CD4-positive, CD25-positive, alpha-beta regulatory T cell (primary cell): Measurements from ENCODE around the gene INTU. TPM values are rescaled to one million over a fixed set of nuclear protein-coding genes. Genes with fewer than 3 reads are reported as not detected.

Source experiments
- ATAC-seq, 2 donors: fragments of 150-1000 bp; cut with Tn5 transposase; one replicate each; pipeline ENCODE4 v1.10.0; 2021; ENCODE audit warnings: low read depth in 2 of 2, moderate number of reproducible peaks in 2 of 2, moderate library complexity in 1 of 2
- DNase-seq, 3 donors: peaks; one replicate each; pipeline versions ENCODE4 v3.0.0 to v3.0.0-alpha.2; 2012 to 2022; ENCODE audit warnings: mixed read lengths in 1 of 3
- H3K27ac ChIP-seq: one replicate; pipeline ENCODE4 v1.7.0; 2013; ENCODE audit warnings: mild to moderate bottlenecking, low read length; ENCODE audit not compliant: insufficient read depth, poor library complexity, severe bottlenecking
- H3K27me3 ChIP-seq: one replicate; pipeline ENCODE4 v1.7.0; 2013; ENCODE audit warnings: low read length; ENCODE audit not compliant: control insufficient read depth, insufficient read depth
- H3K36me3 ChIP-seq: one replicate; pipeline ENCODE4 v1.7.0; 2013; ENCODE audit warnings: mild to moderate bottlenecking, low read length, moderate library complexity; ENCODE audit not compliant: control insufficient read depth, insufficient read depth
- H3K4me1 ChIP-seq: 2 replicates; pipeline ENCODE4 v1.7.0; 2013; ENCODE audit warnings: mild to moderate bottlenecking, low read length; ENCODE audit not compliant: insufficient read depth, control insufficient read depth, poor library complexity, severe bottlenecking
- H3K4me3 ChIP-seq: one replicate; pipeline ENCODE4 v1.7.0; 2013; ENCODE audit warnings: low read depth, mild to moderate bottlenecking, low read length, moderate library complexity
- H3K9me3 ChIP-seq, 2 experiments: 1 replicate in 1 of 2; 2 replicates in 1 of 2; pipeline ENCODE4 v1.7.0; 2013; ENCODE audit warnings: low read length in 2 of 2, mild to moderate bottlenecking in 1 of 2, moderate library complexity in 1 of 2; ENCODE audit not compliant: control insufficient read depth in 2 of 2
- H3K27ac Mint-ChIP-seq, 3 donors: one replicate each; pipeline ENCODE4 v1.8.0; 2020 to 2022; ENCODE audit warnings: mild to moderate bottlenecking in 3 of 3, mixed read lengths in 3 of 3, moderate library complexity in 2 of 3
- H3K27me3 Mint-ChIP-seq: one replicate; pipeline ENCODE4 v1.8.0; 2022; ENCODE audit warnings: mild to moderate bottlenecking, mixed read lengths
- H3K36me3 Mint-ChIP-seq: one replicate; pipeline ENCODE4 v1.8.0; 2020; ENCODE audit warnings: mixed read lengths
- H3K4me1 Mint-ChIP-seq, 4 donors: one replicate each; pipeline ENCODE4 v1.8.0; 2020 to 2022; ENCODE audit warnings: mixed read lengths in 4 of 4, mild to moderate bottlenecking in 1 of 4
- H3K4me3 Mint-ChIP-seq, 4 donors: one replicate each; pipeline ENCODE4 v1.8.0; 2020 to 2022; ENCODE audit warnings: mild to moderate bottlenecking in 4 of 4, mixed read lengths in 4 of 4, moderate library complexity in 3 of 4
- H3K9me3 Mint-ChIP-seq, 7 donors: one replicate each; pipeline ENCODE4 v1.8.0; 2020 to 2022; ENCODE audit warnings: mixed read lengths in 7 of 7, mild to moderate bottlenecking in 3 of 7, moderate library complexity in 2 of 7
- polyA plus RNA-seq, 4 donors: library from polyadenylated mRNA; unstranded; fragments of 300-500 nt; fragmentation: Illumina TruSeq; gene quantifications; one replicate each; pipeline ENCODE4 v1.2.3, GENCODE V29; 2021
- total RNA-seq: library from RNA; stranded (reverse); gene quantifications from one replicate; pipeline ENCODE4 v1.2.3, GENCODE V29; 2022

INTU gene
- total and polyA plus RNA-seq, 5 donors from 2014 or later: 0.67 TPM; not detected in 4

GRCh38 chr4:127672111-127672510 is 39.4 kb downstream of the INTU start:
- no peaks in the 10 kb centered on the region for H3K4me1 Mint-ChIP-seq
- H3K27me3 Mint-ChIP-seq: no peaks in the 10 kb centered on the region
- H3K9me3 Mint-ChIP-seq: no peaks in the 10 kb centered on the region
- H3K4me3 Mint-ChIP-seq: no peak overlapping the region
- Histone ChIP-seq H3K27me3 (no peaks in the 10 kb centered on the region), H3K4me1 (no peaks in the 10 kb centered on the region), H3K27ac (no peak overlapping the region), H3K9me3 (no peaks in the 10 kb centered on the region), H3K4me3 (no peak overlapping the region), H3K36me3 (no peaks in the 10 kb centered on the region)
- ATAC-seq: no peak
- DNase-seq: no peak
- H3K36me3 Mint-ChIP-seq: no peaks in the 10 kb centered on the region
- no peak overlapping the region for H3K27ac Mint-ChIP-seq

GRCh38 chr4:127685292-127685691 is 52.5 kb downstream of the INTU start:
- no peak for DNase-seq
- peaks cover 2% of the 10 kb centered on the region for H3K27me3 Mint-ChIP-seq
- Histone ChIP-seq H3K4me1 (no peaks in the 10 kb centered on the region), H3K36me3 (no peaks in the 10 kb centered on the region), H3K27me3 (no peaks in the 10 kb centered on the region), H3K27ac (no peak overlapping the region), H3K9me3 (no peaks in the 10 kb centered on the region), H3K4me3 (no peak overlapping the region)
- H3K4me3 Mint-ChIP-seq: no peak overlapping the region
- no peak for ATAC-seq
- peaks cover 0 to 7% (median 2%) of the 10 kb centered on the region in 7 donors for H3K9me3 Mint-ChIP-seq
- no peak overlapping the region for H3K27ac Mint-ChIP-seq
- H3K36me3 Mint-ChIP-seq: no peaks in the 10 kb centered on the region
- no peaks in the 10 kb centered on the region for H3K4me1 Mint-ChIP-seq

GRCh38 chr4:127686658-127687057 is 53.9 kb downstream of the INTU start:
- Histone ChIP-seq H3K27me3 (no peaks in the 10 kb centered on the region), H3K4me3 (no peak overlapping the region), H3K27ac (no peak overlapping the region), H3K36me3 (no peaks in the 10 kb centered on the region), H3K9me3 (no peaks in the 10 kb centered on the region), H3K4me1 (no peaks in the 10 kb centered on the region)
- no peak overlapping the region for H3K27ac Mint-ChIP-seq
- H3K27me3 Mint-ChIP-seq: peaks cover 4% of the 10 kb centered on the region
- H3K9me3 Mint-ChIP-seq: peaks cover 0 to 7% (median 2%) of the 10 kb centered on the region in 7 donors
- H3K36me3 Mint-ChIP-seq: no peaks in the 10 kb centered on the region
- H3K4me3 Mint-ChIP-seq: no peak overlapping the region
- no peak for ATAC-seq
- DNase-seq: no peak
- no peaks in the 10 kb centered on the region for H3K4me1 Mint-ChIP-seq

GRCh38 chr4:127687580-127687979 is 54.8 kb downstream of the INTU start:
- Histone ChIP-seq H3K27ac (no peak overlapping the region), H3K4me1 (no peaks in the 10 kb centered on the region), H3K36me3 (no peaks in the 10 kb centered on the region), H3K9me3 (no peaks in the 10 kb centered on the region), H3K4me3 (no peak overlapping the region), H3K27me3 (no peaks in the 10 kb centered on the region)
- Mint-ChIP-seq H3K27me3 (peaks cover 4% of the 10 kb centered on the region), H3K9me3 (peaks cover 0 to 7% (median 2%) of the 10 kb centered on the region in 7 donors), H3K4me1 (no peaks in the 10 kb centered on the region), H3K27ac (no peak overlapping the region), H3K4me3 (no peak overlapping the region), H3K36me3 (no peaks in the 10 kb centered on the region)
- ATAC-seq: no peak
- no peak for DNase-seq

- Histone ChIP-seq H3K27me3 (no peaks in the 10 kb centered on the region), H3K4me3 (no peak overlapping the region), H3K4me1 (no peaks in the 10 kb centered on the region), H3K9me3 (no peaks in the 10 kb centered on the region), H3K36me3 (no peaks in the 10 kb centered on the region), H3K27ac (no peak overlapping the region)
- Mint-ChIP-seq H3K4me1 (no peaks in the 10 kb centered on the region), H3K9me3 (peaks cover 0 to 10% (median 1%) of the 10 kb centered on the region in 7 donors), H3K27me3 (no peaks in the 10 kb centered on the region), H3K36me3 (no peaks in the 10 kb centered on the region), H3K4me3 (no peak overlapping the region), H3K27ac (no peak overlapping the region)
- DNase-seq: no peak
- ATAC-seq: no peak
These were observed 66.0 kb downstream of the INTU start for GRCh38 chr4:127698789-127699200.

- no peaks in the 10 kb centered on the region for H3K36me3 Mint-ChIP-seq
- no peaks in the 10 kb centered on the region for H3K36me3 ChIP-seq
- no peaks in the 10 kb centered on the region for H3K9me3 Mint-ChIP-seq
- H3K27me3 Mint-ChIP-seq: peaks cover 13% of the 10 kb centered on the region
- no peak overlapping the region for H3K4me3 ChIP-seq
- no peak overlapping the region for H3K4me3 Mint-ChIP-seq
- no peak for DNase-seq
- no peaks in the 10 kb centered on the region for H3K4me1 ChIP-seq
- no peak overlapping the region for H3K27ac Mint-ChIP-seq
- H3K27me3 ChIP-seq: no peaks in the 10 kb centered on the region
- H3K4me1 Mint-ChIP-seq: no peaks in the 10 kb centered on the region
- H3K27ac ChIP-seq: no peak overlapping the region
- no peaks in the 10 kb centered on the region for H3K9me3 ChIP-seq
- ATAC-seq: no peak
These were observed 76.2 kb downstream of the INTU start for GRCh38 chr4:127708985-127709384.

GRCh38 chr4:127709456-127709855 is 76.7 kb downstream of the INTU start:
- Mint-ChIP-seq H3K9me3 (no peaks in the 10 kb centered on the region), H3K36me3 (no peaks in the 10 kb centered on the region), H3K4me3 (no peak overlapping the region), H3K27me3 (peaks cover 13% of the 10 kb centered on the region), H3K27ac (no peak overlapping the region), H3K4me1 (no peaks in the 10 kb centered on the region)
- ATAC-seq (no peak), DNase-seq (no peak)
- Histone ChIP-seq H3K9me3 (no peaks in the 10 kb centered on the region), H3K36me3 (no peaks in the 10 kb centered on the region), H3K4me1 (no peaks in the 10 kb centered on the region), H3K27ac (no peak overlapping the region), H3K4me3 (no peak overlapping the region), H3K27me3 (no peaks in the 10 kb centered on the region)

GRCh38 chr4:127730142-127730913 is 97.6 kb downstream of the INTU start, which contains the start of gene SLC25A31:
TSS of gene SLC25A31 (plus strand) at chr4:127730400. CDS start at chr4:127730546, 146 bp downstream.
- H3K36me3 ChIP-seq: no peaks in the 10 kb centered on the region
- H3K27me3 ChIP-seq: peaks cover 2% of the 10 kb centered on the region
- no peaks in the 10 kb centered on the region for H3K4me1 Mint-ChIP-seq
- H3K9me3 ChIP-seq: no peaks in the 10 kb centered on the region
- H3K4me3 ChIP-seq: no peak within 1 kb of the TSS
- no peak within 1 kb of the TSS for H3K27ac ChIP-seq
- H3K36me3 Mint-ChIP-seq: no peaks in the 10 kb centered on the region
- H3K9me3 Mint-ChIP-seq: peaks cover 0 to 4% (median 0%) of the 10 kb centered on the region in 7 donors
- ATAC-seq (no peak), DNase-seq (no peak)
- H3K27ac Mint-ChIP-seq: no peak within 1 kb of the TSS
- no peaks in the 10 kb centered on the region for H3K27me3 Mint-ChIP-seq
- no peaks in the 10 kb centered on the region for H3K4me1 ChIP-seq
- H3K4me3 Mint-ChIP-seq: no peak within 1 kb of the TSS
